NCI-H2029 treated with DMSO at 0.1 percent for 48 hours (cell line): ENCODE data around the gene ALAD.
A peak's percentile ranks its signal among the peaks of the same experiment; 100 is the strongest.
"Not testable (repeated sequence)": the region's sequence is repeated elsewhere in the genome, so short reads cannot be mapped to it uniquely, and the experiment has no call there.

Experiments
- DNase-seq: peaks from one replicate; lab custom pipeline; 2025; lab: John Stamatoyannopoulos, UW

ALAD gene

DNA sequence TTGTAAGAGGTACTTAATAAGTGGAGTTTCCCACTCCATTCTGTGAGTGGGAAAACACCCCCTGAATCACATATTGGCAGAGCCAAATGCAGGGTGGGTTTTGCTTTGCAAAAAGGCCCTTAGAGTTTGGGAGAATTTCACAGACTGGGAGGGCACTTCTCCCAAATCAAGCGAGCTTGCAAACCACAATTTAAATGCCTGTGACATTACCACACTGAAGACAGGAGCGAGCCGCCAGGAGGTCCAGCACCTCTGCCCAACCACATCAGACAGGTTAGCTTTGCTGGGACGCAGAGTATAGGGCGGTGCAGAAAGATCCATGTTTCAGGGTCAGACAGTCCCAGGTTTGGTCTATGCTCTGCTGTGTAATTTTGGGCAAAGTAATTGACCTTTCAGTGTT lies 2.3 kb downstream of the ALAD start:
- no peak for DNase-seq

DNA sequence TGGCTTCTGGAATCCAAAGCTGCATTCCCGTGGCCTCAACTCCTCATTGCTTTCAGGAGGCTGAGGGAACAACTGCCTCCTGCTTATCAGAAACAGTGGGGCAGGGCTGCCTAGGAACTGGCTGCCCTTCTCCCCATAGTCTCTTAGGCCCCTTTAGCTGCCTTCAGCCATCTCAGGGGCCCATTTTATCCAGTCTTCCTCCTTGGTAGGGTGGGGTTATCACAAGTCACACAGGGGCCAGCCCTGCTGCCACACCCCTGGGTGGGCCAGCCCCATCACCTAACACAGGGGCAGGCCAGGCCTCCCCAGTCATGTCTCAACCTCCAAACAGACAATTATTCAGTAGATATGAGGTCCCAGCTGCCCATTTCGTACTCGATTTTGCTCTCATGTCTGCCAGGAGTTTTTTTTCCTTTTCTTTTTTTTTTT lies 3.9 kb downstream of the ALAD start:
- no peak for DNase-seq

DNA sequence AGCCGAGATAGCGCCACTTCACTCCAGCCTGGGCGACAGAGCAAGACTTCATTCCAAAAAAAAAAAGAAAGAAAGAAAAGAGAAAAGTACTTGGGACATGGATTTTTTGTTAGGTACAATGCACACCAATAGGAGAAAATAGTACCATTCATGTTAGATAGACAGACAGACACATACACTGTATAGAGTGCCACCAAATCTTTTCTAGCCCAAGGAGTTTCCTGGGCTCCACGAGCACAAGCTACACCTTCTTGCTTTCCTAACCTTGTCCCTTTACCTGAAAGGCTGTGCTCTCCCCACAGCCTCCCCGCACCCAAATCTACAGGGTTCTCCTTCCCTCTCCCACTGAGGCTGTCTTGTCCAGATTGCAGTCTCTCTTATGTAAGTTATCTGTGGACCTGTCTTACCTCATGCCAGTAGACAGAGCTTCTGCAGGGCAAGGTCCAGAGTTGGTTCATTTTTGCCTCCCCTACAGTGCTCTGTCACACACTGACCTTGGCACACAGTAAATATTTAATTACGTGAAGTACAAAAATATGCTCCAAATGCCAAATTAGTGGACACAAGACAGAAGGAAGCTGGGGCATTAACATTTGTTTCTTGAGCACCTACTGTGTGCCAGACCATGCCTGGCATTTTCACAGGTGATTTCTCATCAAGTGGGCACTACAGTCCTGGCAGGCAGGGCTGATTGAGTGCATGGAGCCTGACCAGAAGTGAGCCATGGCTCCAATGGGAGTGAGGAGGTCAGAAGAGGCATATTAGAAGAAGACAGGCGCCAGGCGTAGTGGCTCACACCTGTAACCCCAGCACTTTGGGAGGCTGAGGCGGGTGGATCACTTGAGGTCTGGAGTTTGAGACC lies 5.9 kb downstream of the ALAD start:
- no peak for DNase-seq

DNA sequence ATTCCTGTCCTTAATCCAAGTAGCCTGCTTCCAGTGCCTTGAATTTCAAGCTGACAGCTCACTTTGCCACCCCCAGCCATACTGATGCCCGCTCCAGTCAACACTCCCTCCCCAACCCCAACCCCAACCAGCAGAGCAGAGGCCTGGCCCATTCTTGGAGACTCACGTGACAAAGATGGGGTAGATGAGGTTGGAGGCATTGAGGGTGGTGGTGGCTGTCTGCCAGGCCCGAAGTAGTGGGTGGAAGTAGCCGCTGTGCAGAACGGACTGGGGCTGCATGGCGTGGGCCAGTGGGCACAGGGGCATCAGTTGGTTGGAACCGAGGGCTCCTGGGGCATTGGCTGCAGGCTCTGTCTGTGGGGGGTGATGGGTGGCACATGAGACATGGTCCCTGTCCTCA lies 7.8 kb downstream of the ALAD start:
- DNase-seq = no peak

DNA sequence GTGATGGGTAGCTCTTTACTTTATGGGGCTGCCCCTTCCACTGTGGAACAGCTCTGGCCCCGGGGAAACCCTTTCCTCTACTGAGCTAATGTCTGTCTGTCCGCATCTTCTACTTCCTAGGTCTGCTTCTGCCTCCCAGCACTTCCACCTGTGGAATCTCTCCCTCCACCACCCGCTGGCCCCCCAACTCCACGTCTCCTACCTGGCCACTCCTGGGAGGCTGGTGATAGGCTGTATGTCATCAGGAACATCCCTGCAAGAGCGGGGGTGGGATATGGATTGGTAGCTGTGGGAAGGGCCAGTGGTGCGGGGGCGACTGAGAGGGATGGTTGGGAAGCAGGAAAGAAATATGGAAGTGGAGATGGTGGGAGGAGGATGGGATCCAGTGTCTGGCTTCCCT lies 9.2 kb downstream of the ALAD start:
- no peak for DNase-seq

DNA sequence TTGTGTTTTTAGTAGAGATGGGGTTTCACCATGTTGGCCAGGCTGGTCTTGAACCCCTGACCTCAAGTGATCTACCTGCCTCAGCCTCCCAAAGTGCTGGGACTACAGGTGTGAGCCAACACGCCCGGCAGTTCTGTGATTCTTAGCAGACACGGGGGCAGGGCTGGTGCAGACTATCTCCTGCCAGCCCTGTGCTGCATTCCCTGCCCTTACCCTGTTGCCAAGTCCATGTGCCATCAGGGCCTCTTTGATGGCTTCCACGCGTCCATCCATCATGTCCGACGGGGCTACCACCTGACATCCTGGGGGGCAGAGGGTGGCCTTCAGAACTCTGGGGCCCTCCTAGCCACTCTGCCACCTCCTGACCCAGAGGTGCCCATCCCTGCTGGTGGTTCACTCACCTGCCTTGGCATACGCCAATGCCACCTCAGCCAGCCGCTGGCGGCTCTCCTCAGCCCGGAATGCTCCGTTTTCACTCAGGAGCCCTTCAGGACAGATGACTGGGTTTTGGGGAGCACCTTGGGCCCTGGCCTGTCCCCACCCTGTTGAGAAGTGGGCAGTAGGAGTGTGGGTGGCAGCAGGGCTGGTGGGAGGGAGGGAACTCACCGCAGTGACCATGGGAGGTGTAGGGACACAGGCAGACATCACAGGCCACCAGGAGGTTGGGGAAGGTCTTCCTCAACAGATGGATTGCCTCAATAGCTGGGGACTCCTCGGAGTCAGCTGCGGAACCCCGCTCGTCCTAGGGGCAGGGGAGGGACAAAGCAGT lies 10.7 kb downstream of the ALAD start:
- DNase-seq = no peak

DNA sequence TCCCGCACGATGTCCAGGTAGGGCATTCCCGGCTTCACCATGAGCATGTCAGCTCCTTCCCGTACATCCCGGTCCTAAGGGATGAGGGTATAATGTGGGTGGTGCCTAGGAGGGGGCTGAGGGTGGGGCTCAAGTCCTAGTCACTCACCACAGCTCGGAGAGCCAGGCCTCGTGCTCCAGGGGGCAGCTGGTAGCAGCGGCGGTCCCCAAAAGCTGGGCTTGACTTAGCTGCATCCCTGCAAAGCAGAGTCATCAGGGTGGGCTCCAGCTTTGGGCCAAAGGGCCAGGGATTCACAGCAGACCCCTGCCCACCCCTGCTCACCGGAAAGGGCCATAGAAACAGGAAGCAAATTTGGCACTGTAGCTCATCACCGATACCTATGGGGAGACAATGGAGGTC lies 11.6 kb downstream of the ALAD start:
- no peak for DNase-seq

DNA sequence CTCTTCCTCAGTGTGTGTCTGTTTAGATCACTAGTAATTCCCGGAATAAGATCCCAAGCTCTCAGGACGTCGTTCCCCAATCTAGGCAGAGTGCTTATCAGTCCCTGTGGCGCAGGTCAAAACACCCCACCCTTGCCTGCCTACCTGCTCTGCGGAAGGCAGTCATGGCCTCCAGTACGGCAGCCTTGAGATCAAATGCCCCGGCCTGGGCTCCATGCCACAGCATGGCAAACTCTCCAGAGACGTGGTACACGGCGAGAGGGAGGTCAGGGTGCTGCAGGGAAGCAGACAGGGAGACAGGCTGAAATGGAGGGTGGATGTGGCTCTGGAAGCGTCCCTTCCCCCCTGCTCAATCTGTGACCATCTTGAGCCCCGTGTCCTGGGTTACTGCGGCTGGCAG lies 12.3 kb downstream of the ALAD start:
- DNase-seq = no peak

DNA sequence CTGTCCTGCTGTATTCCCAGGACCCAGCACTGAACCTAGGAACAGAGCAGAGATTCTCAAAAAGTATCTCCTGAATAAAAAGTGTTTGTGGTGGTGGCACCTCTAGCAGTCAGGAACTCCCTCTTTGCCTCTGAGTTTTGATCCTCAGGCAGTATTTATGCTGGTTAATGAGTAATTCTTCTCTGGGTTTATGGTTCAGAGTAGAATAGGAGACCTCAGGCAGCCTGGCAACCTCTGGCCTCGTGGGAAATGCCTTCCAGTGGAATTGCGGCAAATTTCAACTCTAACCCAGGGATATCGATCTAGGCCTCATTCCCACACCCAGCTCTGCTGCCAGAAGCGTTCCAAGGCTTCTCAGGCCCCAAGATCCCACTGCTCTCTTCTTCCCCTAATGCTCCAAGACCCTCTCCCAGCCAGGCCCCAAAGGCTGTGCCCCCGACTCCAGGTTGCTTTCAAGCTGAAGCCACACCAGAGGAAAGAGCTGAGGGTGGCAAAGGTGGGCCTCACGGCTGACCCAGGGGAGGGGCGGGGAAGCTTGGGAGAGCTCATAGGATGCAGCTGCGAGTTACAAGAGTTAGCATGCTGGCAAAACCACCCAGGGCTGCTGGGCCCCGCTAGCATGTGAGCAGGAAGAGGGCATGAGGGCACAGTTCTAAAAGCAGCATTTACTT lies 13.4 kb downstream of the ALAD start:
- no peak for DNase-seq

DNA sequence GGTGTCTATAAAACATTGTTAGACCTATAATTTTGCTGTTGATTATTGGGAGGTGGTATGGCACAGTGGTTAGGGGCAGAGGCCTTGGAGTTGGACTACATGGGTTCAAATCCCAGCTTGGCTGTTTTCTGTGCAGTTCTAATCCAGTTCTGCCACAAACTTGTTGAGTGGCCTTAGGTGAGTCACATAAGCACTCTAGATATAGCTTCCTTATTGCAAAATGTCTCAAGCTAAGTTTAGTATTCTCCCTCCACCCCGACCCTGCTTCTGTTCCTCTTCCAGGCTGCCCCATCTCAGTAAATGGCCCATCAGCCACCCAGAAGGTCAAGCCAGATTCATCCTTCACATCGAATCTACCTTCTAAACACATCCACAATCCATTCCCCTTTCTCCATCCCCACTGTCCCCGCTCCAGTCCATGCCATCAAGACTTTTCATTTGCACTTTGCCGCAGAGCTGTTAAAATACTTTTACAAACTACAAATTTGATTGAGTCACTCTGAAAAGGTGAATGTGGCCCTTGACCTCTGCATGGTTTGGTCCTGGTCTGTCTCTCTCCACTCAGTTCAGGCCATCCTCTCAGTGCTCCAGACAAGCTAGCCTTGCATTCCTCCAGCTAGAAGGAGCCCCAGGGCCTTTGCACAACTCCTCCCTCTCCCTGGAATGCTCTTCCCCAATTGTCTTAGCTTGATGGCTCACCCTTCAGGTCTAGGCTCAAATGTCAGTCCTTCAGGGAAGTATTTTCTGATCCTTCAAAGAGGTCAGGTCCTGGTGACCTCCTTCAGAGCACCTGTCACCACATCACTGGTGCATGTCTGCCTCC lies 14.3 kb downstream of the ALAD start:
- DNase-seq = no peak

DNA sequence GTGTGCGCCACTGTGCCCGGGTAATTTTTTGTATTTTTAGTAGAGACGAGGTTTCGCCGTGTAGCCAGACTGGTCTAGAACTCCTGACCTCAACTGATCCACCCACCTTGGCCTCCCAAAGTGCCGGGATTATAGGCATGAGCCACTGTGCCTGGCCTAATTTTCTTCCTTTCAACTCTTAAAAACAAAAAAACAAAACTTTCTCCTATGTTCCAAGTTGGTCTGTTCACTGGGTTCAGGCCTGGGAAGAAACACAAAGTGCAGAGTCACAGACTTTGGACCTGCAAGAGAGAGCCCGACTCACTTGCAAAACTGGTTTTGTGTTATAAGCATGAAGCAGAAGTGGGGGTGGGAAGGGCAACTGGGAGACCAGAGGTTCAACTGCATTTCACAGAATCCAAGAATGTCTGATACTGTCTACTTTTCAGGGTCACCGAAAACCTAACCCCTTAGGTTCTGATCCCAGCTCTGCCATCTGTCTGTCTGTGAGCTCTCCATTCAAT lies 19.1 kb downstream of the ALAD start:
- no peak for DNase-seq

DNA sequence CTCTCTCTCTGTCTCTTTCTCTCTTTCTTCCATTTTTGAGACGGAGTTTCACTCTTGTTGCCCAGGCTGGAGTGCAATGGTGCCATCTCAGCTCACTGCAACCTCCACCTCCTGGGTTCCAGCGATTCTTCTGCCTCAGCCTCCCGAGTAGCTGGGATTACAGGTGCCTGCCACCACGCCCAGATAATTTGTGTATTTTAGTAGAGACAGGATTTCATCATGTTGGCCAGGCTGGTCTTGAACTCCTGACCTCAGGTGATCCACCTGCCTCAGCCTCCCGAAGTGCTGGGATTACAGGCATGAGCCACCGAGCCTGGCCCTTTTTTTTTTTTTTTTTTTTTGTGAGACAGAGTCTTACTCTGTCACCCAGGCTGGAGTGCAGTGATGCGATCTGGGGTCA lies 19.6 kb downstream of the ALAD start:
- not testable (repeated sequence) for DNase-seq

DNA sequence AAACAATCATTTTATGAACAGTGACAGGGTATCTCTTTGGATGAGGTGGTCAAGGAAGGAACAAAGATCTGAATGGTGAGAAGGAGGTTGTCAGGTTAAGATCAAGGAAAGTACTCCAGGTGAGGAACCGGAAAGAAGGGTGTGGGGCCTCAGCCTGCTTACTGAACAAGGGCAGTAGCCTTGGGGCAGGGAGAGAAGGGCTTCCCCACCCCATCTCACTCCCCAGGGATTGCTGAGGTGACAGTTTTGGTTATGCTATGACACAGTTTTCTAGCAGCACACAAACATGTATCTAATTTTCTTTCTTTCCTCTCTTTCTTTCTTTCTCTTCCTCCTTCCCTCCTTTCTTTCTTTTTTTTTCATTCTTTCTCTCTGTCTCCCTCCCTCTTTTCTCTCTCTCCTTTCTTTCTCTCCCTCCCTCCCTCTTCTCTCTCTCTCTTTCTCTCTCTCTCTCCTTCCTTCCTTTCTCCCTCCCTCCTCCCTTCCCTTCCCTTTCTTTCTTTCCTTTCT lies 20.2 kb downstream of the ALAD start:
- no peak for DNase-seq

DNA sequence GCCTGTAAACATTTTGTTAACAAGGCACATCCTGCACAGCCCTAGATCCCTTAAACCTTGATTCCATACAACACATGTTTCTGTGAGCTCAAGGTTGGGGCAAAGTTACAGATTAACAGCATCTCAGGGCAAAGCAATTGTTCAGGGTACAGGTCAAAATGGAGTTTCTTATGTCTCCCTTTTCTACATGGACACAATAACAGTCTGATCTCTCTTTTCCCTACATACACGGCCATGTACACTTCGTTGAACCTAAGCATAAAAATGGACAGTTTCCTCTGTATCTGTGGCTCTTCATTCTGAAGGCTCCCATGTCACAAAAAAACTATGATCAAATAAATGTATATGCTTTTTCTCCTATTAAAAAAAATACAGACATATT lies 21.3 kb downstream of the ALAD start:
- DNase-seq = not testable (repeated sequence)

DNA sequence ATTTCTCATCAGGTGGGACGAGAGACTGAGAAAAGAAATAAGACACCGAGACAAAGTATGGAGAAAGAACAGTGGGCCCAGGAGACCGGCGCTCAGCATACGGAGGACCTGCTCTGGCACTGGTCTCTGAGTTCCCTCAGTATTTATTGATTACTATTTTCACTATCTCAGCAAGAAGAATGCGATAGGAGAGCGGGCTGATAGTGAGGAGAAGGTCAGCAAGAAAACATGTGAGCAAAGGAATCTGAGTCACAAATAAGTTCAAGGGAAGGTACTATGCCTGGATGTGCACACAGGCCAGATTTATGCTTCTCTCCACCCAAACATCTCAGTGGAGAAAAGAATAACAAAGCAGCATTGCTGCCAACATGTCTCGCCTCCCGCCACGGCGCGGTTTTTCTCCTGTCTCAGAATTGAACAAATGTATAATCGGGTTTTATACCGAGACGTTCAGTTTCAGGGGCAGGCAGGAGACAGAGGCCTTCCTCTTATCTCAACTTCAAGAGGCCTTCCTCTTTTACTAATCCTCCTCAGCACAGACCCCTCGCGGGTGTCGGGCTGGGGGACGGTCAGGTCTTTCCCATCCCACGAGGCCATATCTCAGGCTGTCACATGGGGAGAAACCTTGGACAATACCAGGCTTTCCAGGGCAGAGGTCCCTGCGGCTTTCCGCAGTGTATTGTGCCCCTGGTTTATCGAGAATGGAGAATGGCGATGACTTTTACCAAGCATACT lies 21.8 kb downstream of the ALAD start:
- DNase-seq = not testable (repeated sequence)

DNA sequence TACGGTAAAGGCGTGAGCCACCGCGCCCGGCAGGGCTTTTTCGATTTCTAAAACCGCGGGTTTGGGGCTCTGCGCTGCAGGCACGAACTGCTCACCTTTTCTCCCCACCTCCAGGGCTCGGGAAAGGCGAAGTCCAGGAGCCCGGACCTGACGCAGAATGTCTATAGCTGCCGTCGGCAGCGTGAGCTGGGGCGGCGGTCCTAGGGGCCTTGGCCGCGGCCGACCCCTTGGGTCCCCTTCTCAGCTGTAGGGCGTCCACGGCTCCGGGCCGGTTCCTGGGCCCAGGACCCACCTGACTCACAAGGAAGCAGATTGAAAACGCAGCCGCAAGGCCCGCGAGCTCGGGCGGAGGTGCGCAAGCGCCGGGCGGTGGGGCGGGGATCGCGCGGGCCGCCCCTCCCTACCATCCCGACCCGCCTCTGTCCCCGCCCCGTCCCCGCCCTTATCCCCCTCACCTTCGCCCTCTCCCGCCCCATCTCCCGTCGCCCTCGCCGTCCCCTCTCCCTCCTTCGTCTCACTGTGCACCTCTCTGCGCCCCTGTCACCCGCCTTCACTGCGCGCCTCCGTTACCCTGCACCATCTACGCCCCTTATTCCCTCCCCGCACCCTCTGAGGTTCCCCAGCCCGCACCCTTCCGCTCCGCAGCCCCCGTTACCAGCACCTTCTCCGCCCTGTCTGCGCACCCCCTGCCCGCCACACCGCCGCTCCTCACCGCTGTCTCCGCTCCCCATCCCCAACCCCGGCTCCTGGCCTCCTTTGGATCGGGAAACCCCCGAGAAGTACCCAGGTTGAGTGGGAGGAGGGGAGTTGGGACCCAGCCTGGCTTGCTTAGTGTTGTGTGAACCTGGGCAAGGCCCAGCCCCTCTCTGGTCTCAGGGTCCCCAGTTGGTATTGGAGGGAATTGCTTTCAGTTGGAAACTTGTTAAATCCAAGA lies 24.2 kb downstream of the ALAD start, which contains the start of gene HDHD3:
TSS of gene HDHD3 (minus strand) at position 353 of the 934 bp plus-strand sequence. CDS start 2,632 bp downstream, outside the sequence.
- DNase-seq = peak; percentile 67

DNA sequence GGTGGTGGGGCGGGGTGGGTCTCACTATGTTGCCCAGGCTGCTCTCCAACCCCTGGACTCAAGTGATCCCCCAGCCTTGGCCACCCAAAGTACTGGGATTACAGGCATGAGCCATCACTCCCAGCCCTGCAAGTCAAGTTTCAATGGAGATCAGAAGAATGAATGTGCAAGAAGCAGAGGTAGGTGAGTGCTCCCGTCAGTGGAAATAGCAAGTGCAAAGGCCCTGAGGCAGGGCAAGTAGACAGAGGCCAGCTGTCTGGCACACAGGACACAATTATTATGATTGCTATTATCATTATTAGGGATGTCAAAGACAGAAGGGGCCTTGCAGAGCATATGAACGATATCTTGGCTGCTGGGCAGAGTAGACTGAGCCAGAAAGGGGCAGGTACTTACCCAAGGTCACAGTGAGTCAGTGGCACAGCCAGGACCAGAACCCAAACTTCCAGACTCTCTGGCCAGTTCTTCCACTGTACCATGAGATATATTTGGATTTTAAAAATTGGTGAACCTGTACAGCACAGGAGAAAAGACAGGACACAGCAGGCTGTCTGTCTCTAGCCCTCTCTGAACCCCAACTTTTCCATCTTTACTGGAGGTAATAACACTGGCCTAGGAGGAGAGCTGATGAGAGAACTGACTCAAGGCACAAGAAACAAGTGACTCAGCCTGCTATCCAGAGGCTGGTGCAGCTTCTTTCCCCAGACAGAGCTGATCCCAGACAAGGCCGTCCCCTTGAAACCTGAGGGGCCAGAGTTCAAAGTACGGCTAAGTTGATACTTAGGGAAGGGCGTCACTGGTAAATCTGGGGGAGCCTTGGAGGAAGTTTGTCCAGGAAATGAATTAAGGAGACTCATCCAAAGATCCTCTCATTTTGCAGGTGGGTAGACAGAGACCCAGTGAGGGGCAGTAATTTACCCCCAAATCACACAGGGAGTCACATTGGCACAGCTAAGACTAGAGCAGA lies 25.7 kb downstream of the ALAD start:
- no peak for DNase-seq

DNA sequence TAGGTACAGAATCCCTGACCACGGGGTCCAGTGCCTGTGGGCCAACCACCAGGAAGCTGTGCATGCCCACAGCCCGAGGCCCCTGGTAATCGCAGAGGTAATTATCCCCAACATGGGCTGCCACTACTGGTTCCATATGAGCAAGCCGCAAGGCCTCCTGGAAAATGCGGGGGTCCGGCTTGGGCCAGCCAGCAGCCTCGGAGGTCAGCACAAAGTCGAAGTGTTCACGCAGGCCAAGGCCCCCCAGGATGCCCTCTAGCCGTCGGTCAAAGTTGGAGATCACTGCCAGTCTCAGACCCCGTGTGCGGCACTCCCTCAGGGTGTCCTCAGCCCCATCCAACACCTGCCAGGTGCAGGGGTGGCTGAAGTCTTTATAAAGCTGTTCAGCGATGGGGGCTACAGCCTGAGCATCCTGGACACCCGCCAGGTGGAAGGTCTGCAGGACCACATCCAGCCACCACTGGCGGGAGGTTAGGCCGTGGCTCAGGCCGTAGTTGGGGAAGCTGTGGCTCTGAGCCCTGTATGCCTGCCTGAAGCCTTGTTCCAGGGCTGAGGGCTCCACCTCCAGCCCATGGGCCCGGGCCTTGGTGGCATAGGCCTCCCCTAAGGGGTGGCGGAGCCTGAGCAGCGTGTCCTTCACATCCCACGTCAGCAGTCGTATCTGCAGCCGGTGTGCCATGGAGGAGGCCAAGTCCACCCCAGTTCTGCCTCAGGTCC lies 27.2 kb downstream of the ALAD start:
- no peak for DNase-seq
